DND-41 (cell line): Measurements from ENCODE around the gene TMEM266.

Experiments
- ATAC-seq: fragments of 200-7000 bp; cut with Tn5 transposase; 3 replicates; pipeline ENCODE4 v1.9.1; 2021; ENCODE audit warnings: low read depth; ENCODE audit not compliant: insufficient read depth
- DNase-seq: peaks from one replicate; pipeline ENCODE4 v3.0.0-alpha.2; 2020
- H2AFZ ChIP-seq: 2 replicates; pipeline ENCODE4 v1.6.0; 2012; ENCODE audit warnings: low read depth, low read length
- H3K27ac ChIP-seq: 2 replicates; pipeline ENCODE4 v1.5.1; 2012; ENCODE audit warnings: low read length, inconsistent platforms
- H3K27me3 ChIP-seq: fragments of 200-600 bp; sonication (generic); 2 replicates; pipeline ENCODE4 v1.6.0; 2012; ENCODE audit warnings: low read length, mild to moderate bottlenecking, inconsistent platforms; ENCODE audit not compliant: insufficient read depth, poor library complexity
- H3K36me3 ChIP-seq: 2 replicates; pipeline ENCODE4 v1.5.1; 2012; ENCODE audit warnings: low read length, inconsistent platforms; ENCODE audit not compliant: insufficient read depth
- H3K4me1 ChIP-seq: 2 replicates; pipeline ENCODE4 v1.5.1; 2012; ENCODE audit warnings: mild to moderate bottlenecking, low read length; ENCODE audit not compliant: insufficient read depth
- H3K4me2 ChIP-seq: 2 replicates; pipeline ENCODE4 v1.6.0; 2012; ENCODE audit warnings: mild to moderate bottlenecking, moderate library complexity, low read length, inconsistent platforms; ENCODE audit not compliant: insufficient read depth
- H3K4me3 ChIP-seq, 2 experiments: fragments of 200-600 bp in 1 of 2; shearing (Covaris generic) in 1 of 2; 2 replicates each; pipeline ENCODE4 v1.5.1; 2012 to 2016; ENCODE audit warnings: inconsistent platforms in 2 of 2, low read length in 2 of 2, mild to moderate bottlenecking in 2 of 2, low read depth in 1 of 2, moderate library complexity in 1 of 2
- H3K79me2 ChIP-seq: 2 replicates; pipeline ENCODE4 v1.6.0; 2012; ENCODE audit warnings: low read length, inconsistent platforms; ENCODE audit not compliant: insufficient read depth
- H3K9ac ChIP-seq: 2 replicates; pipeline ENCODE4 v1.6.0; 2012; ENCODE audit warnings: low read depth, mild to moderate bottlenecking, inconsistent platforms, low read length, moderate library complexity
- H3K9me3 ChIP-seq: 2 replicates; pipeline ENCODE4 v1.5.1; 2012; ENCODE audit warnings: low read length, moderate library complexity, mild to moderate bottlenecking, inconsistent platforms; ENCODE audit not compliant: insufficient read depth, severe bottlenecking
- H4K20me1 ChIP-seq: 2 replicates; pipeline ENCODE4 v1.6.0; 2012; ENCODE audit warnings: low read length; ENCODE audit not compliant: insufficient read depth
- CTCF ChIP-seq: IDR thresholded peaks from 2 replicates; pipeline ENCODE4 v1.5.1; 2012; ENCODE audit warnings: borderline replicate concordance, low read length, moderate library complexity, mild to moderate bottlenecking; ENCODE audit not compliant: poor library complexity, severe bottlenecking; ENCODE audit errors: extremely low read depth
- EZH2 ChIP-seq: IDR thresholded peaks from 3 replicates; pipeline ENCODE4 v1.6.1; 2012; ENCODE audit warnings: borderline replicate concordance, low read depth, mild to moderate bottlenecking, moderate library complexity, low read length, inconsistent platforms; ENCODE audit not compliant: severe bottlenecking

The TMEM266 gene

GRCh38 chr15:76193934-76194333 is 134.1 kb downstream of the TMEM266 start:
- Histone ChIP-seq H3K4me2 (no peak overlapping the region), H2AFZ (no peak overlapping the region), H3K9ac (no peak overlapping the region), H3K9me3 (no peaks in the 10 kb centered on the region), H3K79me2 (no peaks in the 10 kb centered on the region), H3K4me3 (no peak overlapping the region), H3K27ac (no peak overlapping the region), H3K27me3 (peaks cover 3% of the 10 kb centered on the region), H4K20me1 (no peaks in the 10 kb centered on the region), H3K4me1 (peaks cover 11% of the 10 kb centered on the region), H3K36me3 (no peaks in the 10 kb centered on the region)
- DNase-seq (no peak), ATAC-seq (no peak)
- TF ChIP-seq EZH2 = no peak
- TF ChIP-seq CTCF = no peak

- ATAC-seq = no peak
- H3K27me3 ChIP-seq = no peaks in the 10 kb centered on the region
- no peak overlapping the region for H3K9ac ChIP-seq
- no peak overlapping the region for H3K4me2 ChIP-seq
- peaks cover 6% of the 10 kb centered on the region for H3K4me1 ChIP-seq
- no peak for DNase-seq
- no peak overlapping the region for H3K4me3 ChIP-seq
- H2AFZ ChIP-seq = no peak overlapping the region
- no peaks in the 10 kb centered on the region for H3K79me2 ChIP-seq
- no peaks in the 10 kb centered on the region for H3K36me3 ChIP-seq
- H3K9me3 ChIP-seq = no peaks in the 10 kb centered on the region
- TF ChIP-seq EZH2 (no peak), CTCF (no peak)
- no peak overlapping the region for H3K27ac ChIP-seq
- H4K20me1 ChIP-seq = no peaks in the 10 kb centered on the region
Observed at GRCh38 chr15:76195506-76196268, 135.9 kb downstream of the TMEM266 start.

GRCh38 chr15:76196269-76197231 is 136.8 kb downstream of the TMEM266 start:
- H3K4me2 ChIP-seq = no peak overlapping the region
- ATAC-seq (peak; percentile 56; the same call in 1 of the 3 replicates), DNase-seq (peak; percentile 21)
- no peaks in the 10 kb centered on the region for H3K4me1 ChIP-seq
- H3K36me3 ChIP-seq = no peaks in the 10 kb centered on the region
- no peak overlapping the region for H3K9ac ChIP-seq
- no peak overlapping the region for H3K4me3 ChIP-seq
- H3K79me2 ChIP-seq = no peaks in the 10 kb centered on the region
- H2AFZ ChIP-seq = no peak overlapping the region
- H3K27ac ChIP-seq = no peak overlapping the region
- no peaks in the 10 kb centered on the region for H3K9me3 ChIP-seq
- no peaks in the 10 kb centered on the region for H4K20me1 ChIP-seq
- TF ChIP-seq CTCF = no peak
- no peaks in the 10 kb centered on the region for H3K27me3 ChIP-seq
